ENCODE results near the gene GLTP.

Gene GLTP

GRCh38 chr12:109888179-109889020 is 8.1 kb upstream of the GLTP start:
- Histone ChIP-seq H3K36me3 (ENCODE audit: control insufficient read depth, low read depth, low read length) (no peaks in the 10 kb centered on the region), H3K4me3 (ENCODE audit: low read length) (no peak overlapping the region), H3K4me1 (ENCODE audit: control insufficient read depth, low read depth, low read length) (no peaks in the 10 kb centered on the region), H3K27me3 (ENCODE audit: control insufficient read depth, insufficient read depth, low read length) (peaks cover 4% of the 10 kb centered on the region), H3K9me3 (ENCODE audit: control insufficient read depth, low read depth, low read length) (no peaks in the 10 kb centered on the region), H3K27ac (ENCODE audit: low read length) (no peak overlapping the region), H3K9ac (ENCODE audit: low read length) (no peak overlapping the region)

GRCh38 chr12:109885616-109886015 is 5.3 kb upstream of the GLTP start:
- H3K9ac ChIP-seq (ENCODE audit: low read length), result no peak overlapping the region
- H3K4me1 ChIP-seq (ENCODE audit: control insufficient read depth, low read depth, low read length), result peaks cover 13% of the 10 kb centered on the region
- no peak overlapping the region for H3K27ac ChIP-seq (ENCODE audit: low read length)
- H3K36me3 ChIP-seq (ENCODE audit: control insufficient read depth, low read depth, low read length), result no peaks in the 10 kb centered on the region
- H3K27me3 ChIP-seq (ENCODE audit: control insufficient read depth, insufficient read depth, low read length), result no peaks in the 10 kb centered on the region
- H3K4me3 ChIP-seq (ENCODE audit: low read length), result no peak overlapping the region
- H3K9me3 ChIP-seq (ENCODE audit: control insufficient read depth, low read depth, low read length), result no peaks in the 10 kb centered on the region

DNA sequence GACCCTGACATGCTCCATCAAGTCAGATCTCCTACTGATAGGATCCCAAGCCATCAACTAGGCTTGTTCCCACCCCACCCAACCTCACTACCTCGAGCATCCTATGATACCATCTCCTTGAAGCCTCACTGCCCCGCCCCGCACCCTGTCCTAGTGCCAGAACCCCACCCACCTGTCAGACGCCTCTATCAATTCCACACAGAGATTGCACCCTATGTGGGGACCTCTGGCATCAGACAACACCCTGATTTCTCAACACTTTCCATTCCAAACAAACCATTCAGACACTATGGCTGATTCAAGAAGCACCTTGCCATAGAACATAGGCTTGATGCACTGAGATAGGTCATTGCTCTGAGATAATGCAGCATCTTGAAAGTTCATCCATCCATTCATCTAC is 3.1 kb upstream of the GLTP start:
- Histone ChIP-seq H3K36me3 (ENCODE audit: control insufficient read depth, low read depth, low read length) (no peaks in the 10 kb centered on the region), H3K27ac (ENCODE audit: low read length) (no peak overlapping the region), H3K4me1 (ENCODE audit: control insufficient read depth, low read depth, low read length) (peaks cover 20% of the 10 kb centered on the region), H3K9me3 (ENCODE audit: control insufficient read depth, low read depth, low read length) (no peaks in the 10 kb centered on the region), H3K27me3 (ENCODE audit: control insufficient read depth, insufficient read depth, low read length) (peaks cover 8% of the 10 kb centered on the region), H3K4me3 (ENCODE audit: low read length) (no peak overlapping the region), H3K9ac (ENCODE audit: low read length) (no peak overlapping the region)

DNA sequence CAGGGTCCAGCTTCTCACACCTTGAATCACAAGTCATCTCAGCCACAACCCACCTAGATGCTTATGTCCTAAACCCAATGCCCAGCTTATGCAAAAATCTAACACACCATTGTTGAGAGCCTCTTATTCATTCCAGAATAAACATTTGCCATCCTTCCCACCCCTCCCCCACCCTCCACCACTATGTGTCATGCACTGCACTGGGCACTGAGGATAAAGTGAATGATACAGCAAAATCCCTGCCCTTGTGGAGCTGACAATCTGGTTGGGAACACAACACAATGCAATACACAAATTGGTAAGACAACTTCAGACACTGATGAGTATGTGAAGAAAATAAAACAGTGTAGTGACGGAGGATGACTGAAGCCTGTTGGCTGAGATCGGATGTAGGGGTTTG is 1.4 kb upstream of the GLTP start:
- Histone ChIP-seq H3K4me1 (ENCODE audit: control insufficient read depth, low read depth, low read length) (peaks cover 21% of the 10 kb centered on the region), H3K36me3 (ENCODE audit: control insufficient read depth, low read depth, low read length) (no peaks in the 10 kb centered on the region), H3K27ac (ENCODE audit: low read length) (no peak overlapping the region), H3K9me3 (ENCODE audit: control insufficient read depth, low read depth, low read length) (no peaks in the 10 kb centered on the region), H3K9ac (ENCODE audit: low read length) (no peak overlapping the region), H3K27me3 (ENCODE audit: control insufficient read depth, insufficient read depth, low read length) (peaks cover 8% of the 10 kb centered on the region), H3K4me3 (ENCODE audit: low read length) (peak overlapping the region; percentile 78)

DNA sequence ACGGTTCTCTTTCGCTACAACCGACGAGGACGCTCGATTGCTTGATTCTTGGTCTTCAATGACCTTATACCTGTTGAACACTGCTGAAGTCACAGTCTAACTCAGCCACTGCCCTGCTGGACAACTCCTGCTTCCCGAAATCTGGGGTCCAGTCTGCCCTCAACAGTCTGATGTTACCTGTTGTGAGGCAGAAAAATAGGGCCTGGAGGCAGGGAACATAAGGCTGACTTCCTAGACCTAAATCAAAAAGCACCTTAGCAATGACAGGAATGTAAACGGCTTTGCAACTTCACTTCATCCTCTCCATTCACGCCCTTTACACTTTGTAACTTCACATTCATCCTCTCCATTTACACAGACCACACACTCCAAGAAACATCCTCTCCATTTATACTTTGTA is 597 bp upstream of the GLTP start:
- Histone ChIP-seq H3K4me3 (ENCODE audit: low read length) (peak overlapping the region; percentile 78), H3K27me3 (ENCODE audit: control insufficient read depth, insufficient read depth, low read length) (peaks cover 8% of the 10 kb centered on the region), H3K9ac (ENCODE audit: low read length) (peak overlapping the region; percentile 49), H3K4me1 (ENCODE audit: control insufficient read depth, low read depth, low read length) (peaks cover 21% of the 10 kb centered on the region), H3K36me3 (ENCODE audit: control insufficient read depth, low read depth, low read length) (no peaks in the 10 kb centered on the region), H3K9me3 (ENCODE audit: control insufficient read depth, low read depth, low read length) (no peaks in the 10 kb centered on the region), H3K27ac (ENCODE audit: low read length) (no peak overlapping the region)

DNA sequence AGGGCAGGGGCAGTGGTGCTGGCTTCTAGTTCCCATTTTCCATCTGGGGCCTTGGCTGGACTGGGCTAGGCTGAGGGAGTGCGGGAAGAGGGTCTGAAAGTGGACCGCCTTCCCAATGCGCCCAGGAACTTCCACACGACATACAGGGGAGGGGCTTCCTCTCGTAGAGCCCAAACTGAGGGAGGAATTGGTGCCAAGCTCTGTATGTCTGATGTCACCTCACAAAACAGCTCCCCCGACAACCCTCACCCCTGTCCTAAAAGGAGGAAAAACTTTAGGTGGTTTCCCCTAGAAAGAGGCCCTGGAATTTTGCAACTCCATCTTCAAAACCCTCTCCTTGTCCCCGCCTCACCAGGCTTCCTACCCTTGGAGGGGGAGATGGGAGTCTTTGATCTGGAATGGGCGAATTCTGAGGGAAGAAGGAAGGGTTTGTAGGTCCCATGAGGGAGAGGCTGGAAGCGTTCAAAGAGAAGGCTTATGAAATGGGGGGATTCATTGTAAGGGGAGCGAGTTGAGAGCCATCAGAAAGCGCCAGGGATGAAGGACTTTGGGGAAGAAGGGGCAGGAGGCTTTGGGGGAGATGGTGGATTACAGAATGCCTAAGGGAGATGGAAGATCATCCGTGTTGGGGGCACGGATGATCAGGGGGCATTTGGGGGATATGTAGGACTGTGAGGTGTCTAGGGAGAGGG is 844 bp downstream of the GLTP start:
- H3K4me3 ChIP-seq (ENCODE audit: low read length), result peak overlapping the region; percentile 89
- H3K9ac ChIP-seq (ENCODE audit: low read length), result peak overlapping the region; percentile 47
- no peaks in the 10 kb centered on the region for H3K36me3 ChIP-seq (ENCODE audit: control insufficient read depth, low read depth, low read length)
- H3K9me3 ChIP-seq (ENCODE audit: control insufficient read depth, low read depth, low read length), result no peaks in the 10 kb centered on the region
- no peak overlapping the region for H3K27ac ChIP-seq (ENCODE audit: low read length)
- peaks cover 21% of the 10 kb centered on the region for H3K4me1 ChIP-seq (ENCODE audit: control insufficient read depth, low read depth, low read length)
- H3K27me3 ChIP-seq (ENCODE audit: control insufficient read depth, insufficient read depth, low read length), result peaks cover 8% of the 10 kb centered on the region

DNA sequence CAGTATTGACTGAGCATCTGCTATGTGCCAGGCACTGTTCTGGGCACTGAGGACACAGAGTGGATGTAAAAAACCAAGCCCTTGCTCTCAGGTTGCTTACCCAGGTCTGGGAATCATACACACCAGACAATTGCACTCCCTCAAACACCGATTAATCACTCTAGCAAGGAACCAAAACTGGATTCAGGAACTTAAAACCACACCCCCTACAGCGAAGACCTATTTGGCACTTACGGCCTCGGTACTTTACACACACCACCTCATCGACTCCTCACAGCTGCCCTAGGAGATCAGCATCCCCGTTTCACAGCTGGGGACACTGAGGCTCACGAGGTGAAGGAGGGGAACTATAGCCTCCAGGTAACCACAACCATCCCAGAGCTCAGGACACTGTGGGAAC is 1.6 kb downstream of the GLTP start:
- no peaks in the 10 kb centered on the region for H3K36me3 ChIP-seq (ENCODE audit: control insufficient read depth, low read depth, low read length)
- peaks cover 8% of the 10 kb centered on the region for H3K27me3 ChIP-seq (ENCODE audit: control insufficient read depth, insufficient read depth, low read length)
- H3K27ac ChIP-seq (ENCODE audit: low read length), result no peak overlapping the region
- no peak overlapping the region for H3K9ac ChIP-seq (ENCODE audit: low read length)
- peak overlapping the region; percentile 89 for H3K4me3 ChIP-seq (ENCODE audit: low read length)
- no peaks in the 10 kb centered on the region for H3K9me3 ChIP-seq (ENCODE audit: control insufficient read depth, low read depth, low read length)
- H3K4me1 ChIP-seq (ENCODE audit: control insufficient read depth, low read depth, low read length), result peaks cover 21% of the 10 kb centered on the region

DNA sequence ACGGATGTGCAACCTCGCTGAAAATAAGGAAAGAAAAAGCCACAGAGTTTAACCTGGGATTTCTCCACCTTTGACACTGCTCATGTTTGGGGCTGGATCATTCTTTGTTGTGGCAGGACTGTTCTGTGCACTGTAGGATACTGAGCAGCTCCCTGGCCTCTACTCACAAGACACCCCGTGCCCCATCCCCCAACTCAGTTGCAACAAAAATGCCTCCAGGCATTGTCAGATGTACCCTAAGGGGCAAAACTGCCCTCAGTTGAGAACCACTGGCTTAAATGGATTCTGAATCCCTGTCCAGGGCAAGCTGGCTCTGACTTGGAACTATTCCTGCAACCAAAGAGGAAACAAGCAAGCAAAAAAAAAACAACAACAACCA is 2.1 kb downstream of the GLTP start:
- Histone ChIP-seq H3K9ac (ENCODE audit: low read length) (no peak overlapping the region), H3K27me3 (ENCODE audit: control insufficient read depth, insufficient read depth, low read length) (peaks cover 8% of the 10 kb centered on the region), H3K27ac (ENCODE audit: low read length) (no peak overlapping the region), H3K36me3 (ENCODE audit: control insufficient read depth, low read depth, low read length) (no peaks in the 10 kb centered on the region), H3K4me1 (ENCODE audit: control insufficient read depth, low read depth, low read length) (peaks cover 21% of the 10 kb centered on the region), H3K9me3 (ENCODE audit: control insufficient read depth, low read depth, low read length) (no peaks in the 10 kb centered on the region), H3K4me3 (ENCODE audit: low read length) (no peak overlapping the region)

DNA sequence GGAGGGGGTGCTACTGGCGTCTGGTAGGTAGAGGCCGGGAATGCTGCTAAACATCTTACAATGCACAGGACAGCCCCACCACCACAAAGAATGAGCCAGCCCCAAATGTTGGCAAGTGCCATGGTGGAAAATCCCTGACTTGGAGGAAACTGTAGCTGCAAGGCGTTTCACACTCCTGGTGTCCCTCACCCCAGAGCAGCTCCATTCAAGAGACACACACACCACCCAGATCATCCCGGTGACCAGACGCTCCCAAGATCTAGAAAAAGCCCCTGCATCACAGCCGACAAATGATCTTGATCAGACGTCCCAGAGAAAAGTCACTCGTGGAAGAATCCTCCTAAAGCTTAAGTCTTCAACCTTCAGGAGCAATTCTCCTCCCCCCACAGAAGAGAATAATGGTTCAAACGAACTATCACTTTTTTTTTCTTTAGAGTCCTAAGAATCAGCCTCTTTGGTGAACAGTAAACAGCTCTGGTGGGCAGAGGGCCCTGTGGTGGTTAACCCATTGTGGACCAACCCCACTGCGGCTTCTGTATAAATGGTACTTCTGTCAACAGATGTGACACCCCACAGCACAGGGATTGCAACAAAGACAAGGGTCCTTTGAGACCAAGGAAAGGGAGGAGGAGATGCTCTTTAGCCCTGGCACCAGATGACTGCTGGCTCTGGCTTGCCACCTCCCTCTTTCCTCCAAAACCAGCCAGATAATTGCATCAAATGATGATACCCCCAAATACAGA is 2.7 kb downstream of the GLTP start:
- no peak overlapping the region for H3K9ac ChIP-seq (ENCODE audit: low read length)
- H3K4me1 ChIP-seq (ENCODE audit: control insufficient read depth, low read depth, low read length), result peaks cover 21% of the 10 kb centered on the region
- H3K27ac ChIP-seq (ENCODE audit: low read length), result no peak overlapping the region

GRCh38 chr12:109876406-109876805 is 3.9 kb downstream of the GLTP start:
- H3K27ac ChIP-seq (ENCODE audit: low read length), result no peak overlapping the region
- no peaks in the 10 kb centered on the region for H3K9me3 ChIP-seq (ENCODE audit: control insufficient read depth, low read depth, low read length)
- no peaks in the 10 kb centered on the region for H3K36me3 ChIP-seq (ENCODE audit: control insufficient read depth, low read depth, low read length)
- H3K4me1 ChIP-seq (ENCODE audit: control insufficient read depth, low read depth, low read length), result peaks cover 15% of the 10 kb centered on the region
- peaks cover 8% of the 10 kb centered on the region for H3K27me3 ChIP-seq (ENCODE audit: control insufficient read depth, insufficient read depth, low read length)
- H3K9ac ChIP-seq (ENCODE audit: low read length), result no peak overlapping the region
- H3K4me3 ChIP-seq (ENCODE audit: low read length), result no peak overlapping the region

More for the DNA sequence above, 2.7 kb downstream of the GLTP start:
- Histone ChIP-seq H3K27me3 (ENCODE audit: control insufficient read depth, insufficient read depth, low read length) (peaks cover 8% of the 10 kb centered on the region), H3K36me3 (ENCODE audit: control insufficient read depth, low read depth, low read length) (no peaks in the 10 kb centered on the region), H3K9me3 (ENCODE audit: control insufficient read depth, low read depth, low read length) (no peaks in the 10 kb centered on the region), H3K4me3 (ENCODE audit: low read length) (no peak overlapping the region)

DNA sequence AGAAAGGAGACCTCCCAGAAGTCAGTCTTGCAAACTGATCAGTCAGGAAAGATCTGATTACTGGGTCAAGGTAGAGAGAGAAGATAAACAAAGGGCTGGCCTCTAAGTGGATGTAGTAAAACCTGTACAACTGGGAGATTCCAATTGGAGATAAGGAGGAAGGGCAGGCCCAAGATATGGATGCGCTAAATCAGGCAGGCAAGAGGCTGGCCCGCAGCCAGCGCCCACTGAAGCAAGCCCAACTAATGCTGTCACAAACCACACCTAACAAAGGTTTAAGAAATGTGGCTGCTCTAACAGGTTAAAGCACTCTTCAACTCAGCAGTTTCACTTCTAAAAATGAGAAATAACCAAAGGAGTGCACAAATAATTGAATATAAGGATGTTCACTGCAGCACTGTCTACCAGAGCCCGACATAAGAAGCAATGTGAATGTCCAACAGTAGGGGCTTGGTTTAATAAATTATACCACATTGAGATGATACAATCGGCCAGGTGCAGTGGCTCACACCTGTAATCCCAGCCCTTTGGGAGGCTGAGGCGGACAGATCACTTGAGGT is 4.7 kb downstream of the GLTP start:
- no peaks in the 10 kb centered on the region for H3K9me3 ChIP-seq (ENCODE audit: control insufficient read depth, low read depth, low read length)
- H3K4me1 ChIP-seq (ENCODE audit: control insufficient read depth, low read depth, low read length), result peaks cover 8% of the 10 kb centered on the region
- peaks cover 8% of the 10 kb centered on the region for H3K27me3 ChIP-seq (ENCODE audit: control insufficient read depth, insufficient read depth, low read length)
- H3K36me3 ChIP-seq (ENCODE audit: control insufficient read depth, low read depth, low read length), result no peaks in the 10 kb centered on the region
- no peak overlapping the region for H3K4me3 ChIP-seq (ENCODE audit: low read length)
- H3K9ac ChIP-seq (ENCODE audit: low read length), result no peak overlapping the region
- no peak overlapping the region for H3K27ac ChIP-seq (ENCODE audit: low read length)

Measured in iPS-18a (cell line).